Right kidney (tissue), 1 donor: ENCODE data around the gene METTL21C.

Experiments used
- DNase-seq: peaks from one replicate; pipeline ENCODE4 v3.0.0-alpha.2; 2016

METTL21C gene

GRCh38 chr13:102659168-102659713 is 35.6 kb downstream of the METTL21C start:
- DNase-seq, result no peak

GRCh38 chr13:102658660-102659059 is 36.2 kb downstream of the METTL21C start:
- DNase-seq, result no peak

- no peak for DNase-seq
Measured at GRCh38 chr13:102657630-102658029, 37.2 kb downstream of the METTL21C start.

- DNase-seq, result no peak
Measured at GRCh38 chr13:102654756-102655155, 40.1 kb downstream of the METTL21C start.

- no peak for DNase-seq
Measured at GRCh38 chr13:102651892-102652291, 43.0 kb downstream of the METTL21C start.

- no peak for DNase-seq
Measured at GRCh38 chr13:102651392-102651791, 43.5 kb downstream of the METTL21C start.

GRCh38 chr13:102650444-102650843 is 44.4 kb downstream of the METTL21C start:
- no peak for DNase-seq

- DNase-seq, result no peak
Measured at GRCh38 chr13:102648046-102648445, 46.8 kb downstream of the METTL21C start.

- DNase-seq, result no peak
Measured at GRCh38 chr13:102645701-102646100, 49.1 kb downstream of the METTL21C start.

GRCh38 chr13:102643656-102644055 is 51.2 kb downstream of the METTL21C start:
- DNase-seq, result no peak

GRCh38 chr13:102642475-102642874 is 52.4 kb downstream of the METTL21C start:
- DNase-seq, result no peak

GRCh38 chr13:102642029-102642428 is 52.8 kb downstream of the METTL21C start:
- no peak for DNase-seq

- no peak for DNase-seq
Measured at GRCh38 chr13:102638741-102639140, 56.1 kb downstream of the METTL21C start.
